Stimulated activated CD8-positive, alpha-beta memory T cell treated with anti-CD3 and anti-CD28 coated beads, Interleukin-7, amount 100 ng/mL, for 1 hour (primary cell): ENCODE results near the gene GABRA5.

Experiments used
- DNase-seq, 2 donors: peaks; one replicate each; pipeline ENCODE4 v3.0.0-alpha.2; 2020; ENCODE audit warnings: low read depth in 2 of 2

The GABRA5 gene

DNA sequence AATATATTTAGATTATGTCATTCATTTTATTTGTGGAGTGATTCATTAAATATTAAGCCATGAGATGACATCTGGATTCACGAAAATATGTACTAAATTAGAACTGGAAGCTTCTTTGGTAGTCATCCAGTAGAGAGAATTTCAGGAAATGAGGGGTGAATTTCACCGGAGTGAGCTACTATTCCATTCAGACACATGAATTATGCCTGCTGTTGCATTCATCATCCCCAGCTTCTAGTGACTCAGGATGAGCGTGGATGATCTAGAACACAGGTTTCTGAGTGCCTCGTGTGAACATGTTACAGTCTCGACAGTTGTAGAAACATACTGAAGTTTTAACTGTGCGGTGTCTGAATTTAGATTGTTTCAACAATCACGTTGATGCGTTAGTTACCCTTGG lies 61.2 kb downstream of the GABRA5 start:
- DNase-seq = no peak

GRCh38 chr15:26929588-26929987 lies 62.7 kb downstream of the GABRA5 start:
- no peak for DNase-seq

DNA sequence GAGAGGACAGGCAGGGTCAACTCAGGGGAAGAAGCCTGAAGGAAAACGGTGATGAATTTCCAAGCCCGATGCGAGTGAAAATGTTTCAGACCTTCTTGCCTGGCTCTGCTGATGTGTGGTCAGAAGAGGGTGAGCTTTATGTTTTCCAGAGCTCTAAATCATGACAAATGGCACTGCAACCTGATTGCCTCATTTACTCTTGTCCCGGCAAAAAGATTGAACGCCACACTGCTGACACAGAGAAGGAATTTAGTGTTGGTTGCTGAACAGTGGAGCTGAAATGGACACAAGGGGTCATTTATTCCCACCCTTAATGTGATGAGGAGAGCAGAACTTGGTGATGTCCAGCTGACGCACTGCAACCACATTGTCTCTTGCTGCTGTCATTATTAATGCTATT lies 68.0 kb downstream of the GABRA5 start:
- DNase-seq = no peak

GRCh38 chr15:26935322-26935721 lies 68.5 kb downstream of the GABRA5 start:
- no peak for DNase-seq

- DNase-seq = no peak
These were observed 69.6 kb downstream of the GABRA5 start for GRCh38 chr15:26936502-26936901.

DNA sequence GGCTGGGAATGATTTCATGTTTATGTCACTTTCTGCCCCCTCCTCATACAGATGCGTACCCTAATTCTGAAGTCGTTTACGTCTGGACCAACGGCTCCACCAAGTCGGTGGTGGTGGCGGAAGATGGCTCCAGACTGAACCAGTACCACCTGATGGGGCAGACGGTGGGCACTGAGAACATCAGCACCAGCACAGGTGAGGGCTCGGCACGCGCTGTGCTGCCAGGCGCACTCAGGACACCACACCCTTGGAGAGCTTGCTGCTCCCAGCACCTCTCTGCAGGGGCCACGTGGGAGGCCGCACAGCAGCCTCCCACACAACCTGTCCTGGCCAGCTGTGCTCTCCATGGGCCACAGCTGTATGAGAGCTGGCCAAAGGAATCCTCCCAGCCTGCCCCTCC lies 70.3 kb downstream of the GABRA5 start:
- DNase-seq = no peak

DNA sequence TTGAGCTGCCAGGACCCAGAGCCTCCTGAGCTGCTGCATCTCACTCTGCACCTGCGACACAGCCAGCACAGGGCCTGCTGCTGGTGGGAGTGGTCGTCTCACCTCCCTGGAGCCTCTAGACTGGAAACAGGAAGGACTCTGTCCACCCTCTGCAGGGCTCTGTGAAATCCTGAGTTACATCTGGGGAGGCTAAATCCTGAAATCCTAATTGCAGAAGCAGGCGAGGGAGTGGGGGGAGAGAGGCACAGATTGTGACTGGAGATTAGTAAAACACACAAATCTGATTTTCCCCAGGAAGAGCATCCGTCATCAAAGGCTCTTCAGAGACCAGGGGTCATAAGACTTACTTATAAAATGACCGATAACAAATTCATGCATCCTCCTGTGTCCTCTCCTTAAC lies 72.5 kb downstream of the GABRA5 start:
- DNase-seq = no peak

GRCh38 chr15:26941489-26941888 lies 74.6 kb downstream of the GABRA5 start:
- no peak for DNase-seq

DNA sequence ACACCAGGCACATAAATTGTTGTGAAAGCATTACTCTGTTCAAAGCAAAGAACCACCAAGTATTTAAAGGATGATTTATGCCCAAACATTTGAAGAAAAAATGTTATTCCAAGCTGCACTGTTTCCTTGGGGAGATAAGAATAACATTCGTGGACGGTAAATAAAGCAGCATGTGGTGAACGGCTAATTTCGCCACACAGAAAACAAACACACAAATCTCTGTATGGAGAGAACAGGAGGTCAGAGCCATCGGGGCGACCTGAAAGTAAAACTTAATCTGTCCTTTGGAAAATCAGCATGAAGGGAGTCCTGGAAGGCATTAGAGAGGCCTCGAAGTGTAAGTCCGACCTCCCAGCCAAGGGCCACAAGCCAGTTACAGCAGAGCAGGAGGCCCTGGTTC lies 77.0 kb downstream of the GABRA5 start:
- no peak for DNase-seq

DNA sequence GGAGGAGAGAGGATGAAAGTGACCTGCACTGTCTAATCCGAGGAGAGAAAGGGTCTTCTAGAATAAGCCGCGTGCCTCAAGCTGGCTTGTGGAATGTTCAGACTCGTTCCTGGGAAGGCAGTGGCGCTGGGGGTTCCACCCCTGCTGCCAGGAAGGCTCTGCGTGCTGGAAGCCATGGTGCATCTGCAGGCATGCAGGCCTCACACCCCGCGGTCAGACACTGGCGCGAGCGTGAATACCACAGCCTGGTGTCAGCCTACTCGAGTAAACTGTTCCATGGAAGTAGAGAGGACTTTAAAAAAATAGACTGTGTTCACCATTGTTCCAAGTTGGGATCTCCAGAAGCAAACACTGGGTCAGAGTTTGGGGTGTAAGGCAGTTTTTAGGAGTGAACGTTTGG lies 78.2 kb downstream of the GABRA5 start:
- no peak for DNase-seq

- no peak for DNase-seq
These were observed 83.1 kb downstream of the GABRA5 start for GRCh38 chr15:26950001-26950400.

GRCh38 chr15:26954403-26954802 lies 87.5 kb downstream of the GABRA5 start:
- no peak for DNase-seq

GRCh38 chr15:26967719-26968269 lies 100.9 kb downstream of the GABRA5 start:
- no peak for DNase-seq

DNA sequence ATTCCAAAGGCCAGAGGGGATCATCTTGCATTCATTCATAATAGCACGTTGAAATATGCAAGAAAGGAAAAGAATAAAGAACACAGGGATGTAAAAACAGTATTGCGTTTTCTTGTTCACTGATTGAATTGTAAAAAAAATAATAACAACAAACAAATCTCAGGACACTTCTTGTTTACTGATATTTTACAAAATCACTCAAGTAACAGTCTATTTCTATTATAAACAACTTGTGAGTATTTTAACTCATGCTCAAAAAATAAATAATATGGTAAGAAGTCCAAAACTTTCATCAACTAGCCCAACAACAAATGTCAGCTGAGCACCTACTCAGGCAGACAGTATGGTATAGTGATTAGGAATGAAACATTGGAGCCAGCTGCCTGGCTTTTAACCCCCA lies 101.9 kb downstream of the GABRA5 start:
- DNase-seq = no peak

GRCh38 chr15:26970712-26971210 lies 103.9 kb downstream of the GABRA5 start, which contains the start of gene GABRG3:
Gene GABRG3, plus strand, starts transcription at chr15:26971181.
- DNase-seq = no peak

DNA sequence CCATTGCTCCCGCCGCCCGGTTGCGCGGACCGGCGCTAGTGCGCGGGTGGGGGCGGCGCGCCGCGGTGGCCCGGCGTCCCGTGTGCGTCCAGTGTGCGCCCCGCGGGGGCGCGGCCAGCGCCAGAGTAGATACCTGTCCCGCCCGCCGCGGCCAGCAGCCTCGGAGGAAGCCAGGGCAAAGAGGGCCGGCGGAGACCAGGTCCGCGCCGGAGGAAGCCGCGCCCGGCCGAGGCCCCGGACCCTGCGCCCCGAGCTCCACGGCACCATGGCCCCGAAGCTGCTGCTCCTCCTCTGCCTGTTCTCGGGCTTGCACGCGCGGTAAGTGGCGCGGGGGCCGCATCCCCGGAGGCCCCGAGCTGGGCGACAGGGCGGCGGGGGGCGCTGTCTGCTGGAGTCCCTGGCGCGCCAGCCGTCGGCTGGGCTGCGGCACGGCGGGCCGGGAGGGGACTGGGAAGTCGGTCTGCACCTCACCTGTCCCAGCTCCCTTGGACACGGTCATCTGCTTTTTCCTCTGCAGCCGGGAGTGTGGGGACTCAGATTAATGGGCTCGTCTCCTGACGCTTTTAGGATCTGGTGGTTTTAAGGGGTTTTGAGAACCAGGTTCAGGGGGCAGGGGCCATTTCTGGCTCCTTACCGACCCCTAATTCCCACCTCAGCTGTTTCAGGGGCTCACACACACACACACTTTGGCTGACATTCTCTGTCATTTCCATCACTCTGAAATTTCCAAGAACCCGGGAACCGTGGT lies 104.6 kb downstream of the GABRA5 start:
- no peak for DNase-seq

DNA sequence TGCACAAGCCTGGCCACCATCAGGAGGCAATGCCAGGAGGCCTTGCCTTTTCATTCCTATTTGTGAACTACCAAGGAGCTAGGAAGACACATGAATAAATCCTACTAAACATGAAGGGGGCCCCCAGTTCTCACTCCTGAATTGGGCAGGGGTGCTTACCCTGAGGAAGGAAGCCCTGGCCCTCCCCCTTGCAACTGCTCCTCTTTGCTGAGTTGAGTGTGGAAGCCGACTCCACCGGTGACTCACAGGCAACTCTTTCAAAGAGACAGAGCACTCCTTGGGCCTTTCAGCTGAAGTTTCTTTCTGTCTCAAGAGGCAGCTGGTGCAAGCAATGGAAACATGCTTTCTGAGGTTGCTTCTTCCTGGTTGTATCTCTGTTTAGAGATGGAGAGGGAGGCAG lies 105.8 kb downstream of the GABRA5 start:
- no peak for DNase-seq

DNA sequence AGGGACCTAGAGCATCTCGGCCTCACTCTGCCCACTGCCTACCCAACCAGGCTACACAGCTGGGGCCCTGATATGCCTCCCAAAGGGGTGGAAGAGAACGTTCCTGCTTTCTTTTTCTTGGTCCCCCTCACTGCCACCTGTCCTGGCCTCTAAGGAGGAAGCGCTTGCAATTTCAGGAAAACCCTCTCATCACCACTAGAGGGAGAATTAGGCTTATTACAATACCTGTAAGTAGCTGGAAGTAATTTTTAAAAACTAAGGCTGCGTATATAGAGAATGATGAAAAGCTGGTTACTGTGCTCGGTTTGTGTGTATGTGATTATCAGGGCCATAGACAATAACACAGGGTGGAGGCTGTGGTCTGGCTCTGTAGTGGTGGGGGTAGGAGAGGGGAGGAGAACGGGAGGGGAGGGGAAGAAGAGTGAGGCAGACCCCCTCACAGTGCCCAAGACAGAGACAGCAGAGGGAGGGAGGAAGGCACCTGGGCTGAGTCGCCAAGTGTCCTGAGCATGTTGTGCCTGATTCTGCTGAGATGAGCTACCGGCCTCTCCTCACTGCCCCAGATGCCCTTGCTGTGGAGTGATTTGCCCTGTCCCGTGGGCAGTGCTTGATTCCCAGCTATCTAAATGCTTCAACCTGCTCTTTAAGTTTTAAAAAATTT lies 107.4 kb downstream of the GABRA5 start:
- DNase-seq = no peak

DNA sequence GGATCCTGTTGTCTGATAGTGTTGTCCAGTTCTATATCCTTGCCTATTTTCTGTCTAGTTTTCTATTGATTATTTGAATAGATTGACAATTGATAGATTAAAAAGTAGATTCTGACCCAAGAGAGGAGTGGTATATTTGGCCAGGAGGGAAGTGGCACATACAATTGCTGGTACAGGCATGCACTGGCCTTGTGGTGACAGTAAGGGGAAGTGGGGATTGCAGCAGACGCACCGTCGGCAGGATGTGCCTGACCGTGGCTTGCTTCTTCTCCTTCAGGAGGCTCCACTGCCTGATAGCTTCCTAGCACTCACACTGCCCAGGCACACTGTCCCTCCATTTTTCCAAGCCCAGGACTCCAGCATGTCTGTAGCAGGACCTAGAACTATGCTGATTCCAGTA lies 114.6 kb downstream of the GABRA5 start:
- DNase-seq = no peak

DNA sequence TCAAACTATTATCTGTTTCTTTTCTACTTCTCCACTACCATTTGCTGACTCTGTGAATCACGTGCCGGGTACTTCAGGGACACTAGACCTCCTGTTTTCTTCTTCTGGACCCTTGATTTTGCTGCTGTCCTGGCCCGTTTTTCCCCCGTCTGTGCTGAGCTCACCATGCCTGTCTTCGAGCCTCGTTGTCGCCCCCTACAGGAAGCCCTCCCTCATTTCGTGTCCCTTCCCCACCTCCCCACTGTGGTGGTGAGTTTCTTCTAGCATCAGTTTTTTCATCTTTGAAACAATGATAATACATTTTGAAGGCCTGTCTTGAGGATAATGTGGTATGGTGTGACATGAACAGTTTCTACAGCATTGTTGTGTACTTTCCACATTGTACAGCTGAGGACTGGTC lies 117.0 kb downstream of the GABRA5 start:
- no peak for DNase-seq

DNA sequence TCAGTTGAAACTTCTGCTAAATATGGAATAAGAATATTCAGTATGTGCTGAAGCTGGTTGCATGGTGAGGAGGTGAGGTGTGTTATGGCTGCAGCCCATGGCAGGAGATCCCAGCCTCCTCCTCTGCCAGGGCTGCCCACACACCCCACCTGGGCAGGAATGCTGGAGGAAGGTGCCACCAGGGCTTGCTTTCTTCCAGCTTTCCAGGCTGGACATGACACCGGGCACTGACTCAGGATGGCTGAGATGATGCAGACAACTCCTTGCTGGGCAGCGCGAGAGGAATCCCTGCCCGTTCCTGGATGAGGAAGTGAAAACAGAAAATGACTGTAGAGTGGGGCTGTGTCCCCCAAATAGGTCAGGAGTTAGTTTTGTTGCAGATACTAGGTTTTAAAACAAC lies 118.2 kb downstream of the GABRA5 start:
- no peak for DNase-seq

DNA sequence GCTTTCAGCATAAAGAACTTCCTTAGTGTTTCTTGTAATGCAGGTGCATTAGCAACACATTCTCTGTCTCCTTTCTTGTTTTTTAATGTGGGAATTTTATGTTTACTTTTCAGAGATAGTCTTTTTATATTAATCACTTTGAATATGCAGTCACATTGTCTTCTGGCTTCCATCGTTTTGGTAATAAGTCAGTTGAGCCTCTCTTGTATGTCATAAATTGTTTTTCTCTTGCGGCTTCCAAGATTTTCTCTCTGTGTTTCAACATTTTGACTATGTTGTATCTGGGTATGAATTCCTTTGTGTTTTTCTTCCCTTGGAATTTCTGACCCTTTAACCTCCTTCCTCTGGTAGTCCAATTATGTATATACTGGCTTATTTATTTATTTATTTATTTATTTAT lies 129.4 kb downstream of the GABRA5 start:
- DNase-seq = no peak
